ENCODE measurements around the gene ZBTB1.
"Not testable (repeated sequence)": the region's sequence is repeated elsewhere in the genome, so short reads cannot be mapped to it uniquely, and the experiment has no call there.

The ZBTB1 gene

DNA sequence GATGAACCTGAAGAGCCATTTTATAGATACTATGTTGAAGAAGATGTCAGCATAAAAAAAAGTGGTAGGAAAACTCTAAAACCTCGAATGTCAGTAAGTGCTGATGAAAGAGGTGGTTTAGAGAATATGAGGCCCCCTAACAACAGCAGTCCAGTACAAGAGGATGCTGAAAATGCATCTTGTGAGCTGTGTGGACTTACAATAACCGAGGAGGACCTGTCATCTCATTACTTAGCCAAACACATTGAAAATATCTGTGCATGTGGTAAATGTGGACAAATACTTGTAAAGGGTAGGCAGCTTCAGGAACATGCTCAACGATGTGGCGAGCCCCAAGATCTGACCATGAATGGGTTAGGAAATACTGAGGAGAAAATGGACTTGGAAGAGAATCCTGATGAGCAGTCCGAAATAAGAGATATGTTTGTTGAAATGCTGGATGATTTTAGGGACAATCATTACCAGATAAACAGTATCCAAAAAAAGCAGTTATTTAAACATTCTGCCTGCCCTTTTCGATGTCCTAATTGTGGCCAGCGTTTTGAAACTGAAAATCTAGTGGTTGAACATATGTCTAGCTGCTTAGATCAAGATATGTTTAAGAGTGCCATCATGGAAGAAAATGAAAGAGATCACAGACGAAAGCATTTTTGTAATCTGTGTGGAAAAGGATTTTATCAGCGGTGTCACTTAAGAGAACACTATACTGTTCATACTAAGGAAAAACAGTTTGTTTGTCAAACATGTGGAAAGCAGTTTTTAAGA, 18.2 kb downstream of the ZBTB1 start:
- FAIRE-seq (peak; percentile 77), DNase-seq (ENCODE audit: low spot score) (no peak)

DNA sequence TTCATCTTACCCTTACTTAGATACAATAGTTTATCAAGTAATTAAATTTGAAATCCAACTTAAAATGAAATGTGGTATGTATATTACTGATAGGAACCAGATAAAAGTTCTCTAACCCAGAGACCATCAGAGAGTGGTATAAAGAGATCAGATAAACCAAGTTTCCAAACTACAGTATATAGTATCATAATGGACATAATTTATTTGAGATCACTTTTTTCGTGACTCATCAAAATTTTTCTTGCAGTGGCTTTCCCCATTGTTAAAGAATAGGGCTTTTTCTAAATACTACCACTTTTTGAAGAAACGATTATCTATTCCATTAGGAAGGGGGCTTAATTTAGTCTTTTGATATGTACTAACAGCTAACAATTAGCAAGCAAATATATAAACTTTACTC, 20.8 kb downstream of the ZBTB1 start:
- FAIRE-seq (no peak), DNase-seq (ENCODE audit: low spot score) (no peak)

DNA sequence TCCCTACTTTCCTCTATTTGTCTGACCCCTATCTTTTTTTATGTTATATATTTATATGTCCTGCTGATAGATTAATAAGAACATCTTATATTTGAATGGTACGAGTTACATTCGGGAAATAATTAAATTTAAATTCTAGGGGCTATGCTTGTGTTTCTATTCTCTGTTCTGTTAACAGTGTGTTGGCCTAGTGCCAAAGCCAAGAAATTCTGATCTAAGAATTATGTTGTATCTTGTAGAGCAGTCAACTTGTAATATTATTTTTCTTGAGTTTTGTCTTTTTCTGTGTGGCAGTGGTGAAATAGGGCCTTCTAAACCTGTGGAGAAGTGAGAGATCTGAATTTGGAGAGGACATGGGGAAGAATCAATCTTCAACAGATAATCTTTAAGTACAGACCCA, 27.0 kb downstream of the ZBTB1 start:
- no peak for DNase-seq (ENCODE audit: low spot score)
- FAIRE-seq: no peak

DNA sequence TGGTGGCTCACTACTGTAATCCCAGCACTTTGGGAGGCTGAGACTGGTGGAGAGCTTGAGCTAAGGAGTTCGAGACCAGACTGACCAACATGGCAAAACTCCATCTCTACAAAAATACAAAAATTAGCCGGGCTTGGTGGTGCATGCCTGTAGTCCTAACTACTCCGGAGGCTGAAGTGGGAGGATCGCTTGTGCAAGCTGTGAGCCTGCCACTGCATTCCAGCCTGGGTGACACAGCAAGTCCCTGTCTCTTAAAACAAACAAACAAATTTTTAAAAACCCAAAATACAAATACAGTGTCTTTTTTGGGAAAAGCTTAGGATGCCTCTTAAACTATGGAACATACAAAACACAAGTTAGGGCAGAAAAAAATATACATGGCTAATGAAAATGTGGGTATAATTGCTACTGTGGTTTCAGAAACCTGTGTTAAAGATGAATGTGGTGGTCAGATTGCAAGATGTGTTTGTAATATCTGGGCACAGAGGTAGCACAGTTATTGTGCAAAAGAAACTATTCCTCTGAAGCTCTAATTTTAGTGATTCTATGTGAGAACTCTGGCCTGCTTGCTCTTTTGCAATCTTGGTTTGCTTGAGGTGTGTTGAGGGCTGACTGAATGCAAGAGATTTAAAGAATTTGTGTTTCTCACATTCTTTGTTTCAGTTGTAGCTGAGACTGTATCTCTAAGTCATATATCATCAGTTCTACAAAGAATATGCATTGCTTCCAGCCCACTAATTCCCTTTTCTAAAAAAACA, 32.1 kb downstream of the ZBTB1 start:
- FAIRE-seq (no peak), DNase-seq (ENCODE audit: low spot score) (no peak)

DNA sequence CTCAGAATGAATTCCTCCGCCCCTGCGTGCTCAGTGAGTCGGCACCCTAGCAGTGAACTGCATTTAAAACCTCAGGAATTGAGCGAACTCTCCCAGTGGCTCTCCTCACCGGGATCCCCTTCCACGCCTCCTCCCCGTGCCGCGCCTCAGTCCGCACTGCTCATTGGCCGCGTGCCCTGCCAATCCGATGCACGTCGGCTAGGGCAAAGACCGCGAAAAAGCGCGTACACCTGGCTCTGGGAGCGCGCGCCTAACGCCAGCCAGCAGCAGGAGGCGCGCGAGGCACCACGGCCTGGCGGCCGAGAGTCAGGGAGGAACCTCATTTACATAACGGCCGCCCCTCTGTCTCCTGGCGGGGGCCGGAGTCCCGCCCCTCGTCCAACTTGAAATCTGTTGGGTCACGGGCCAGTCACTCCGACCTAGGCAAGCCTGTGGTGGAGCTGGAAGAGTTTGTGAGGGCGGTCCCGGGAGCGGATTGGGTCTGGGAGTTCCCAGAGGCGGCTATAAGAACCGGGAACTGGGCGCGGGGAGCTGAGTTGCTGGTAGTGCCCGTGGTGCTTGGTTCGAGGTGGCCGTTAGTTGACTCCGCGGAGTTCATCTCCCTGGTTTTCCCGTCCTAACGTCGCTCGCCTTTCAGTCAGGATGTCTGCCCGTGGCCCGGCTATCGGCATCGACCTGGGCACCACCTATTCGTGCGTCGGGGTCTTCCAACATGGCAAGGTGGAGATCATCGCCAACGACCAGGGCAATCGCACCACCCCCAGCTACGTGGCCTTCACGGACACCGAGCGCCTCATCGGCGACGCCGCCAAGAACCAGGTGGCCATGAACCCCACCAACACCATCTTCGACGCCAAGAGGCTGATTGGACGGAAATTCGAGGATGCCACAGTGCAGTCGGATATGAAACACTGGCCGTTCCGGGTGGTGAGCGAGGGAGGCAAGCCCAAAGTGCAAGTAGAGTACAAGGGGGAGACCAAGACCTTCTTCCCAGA, 35.9 kb downstream of the ZBTB1 start, which contains the start of gene HSPA2:
TSS of gene HSPA2 (plus strand) at position 534 of the 995 bp plus-strand sequence. CDS start at position 643, 109 bp downstream.
- no peak for DNase-seq (ENCODE audit: low spot score)
- FAIRE-seq: peak; percentile 61

DNA sequence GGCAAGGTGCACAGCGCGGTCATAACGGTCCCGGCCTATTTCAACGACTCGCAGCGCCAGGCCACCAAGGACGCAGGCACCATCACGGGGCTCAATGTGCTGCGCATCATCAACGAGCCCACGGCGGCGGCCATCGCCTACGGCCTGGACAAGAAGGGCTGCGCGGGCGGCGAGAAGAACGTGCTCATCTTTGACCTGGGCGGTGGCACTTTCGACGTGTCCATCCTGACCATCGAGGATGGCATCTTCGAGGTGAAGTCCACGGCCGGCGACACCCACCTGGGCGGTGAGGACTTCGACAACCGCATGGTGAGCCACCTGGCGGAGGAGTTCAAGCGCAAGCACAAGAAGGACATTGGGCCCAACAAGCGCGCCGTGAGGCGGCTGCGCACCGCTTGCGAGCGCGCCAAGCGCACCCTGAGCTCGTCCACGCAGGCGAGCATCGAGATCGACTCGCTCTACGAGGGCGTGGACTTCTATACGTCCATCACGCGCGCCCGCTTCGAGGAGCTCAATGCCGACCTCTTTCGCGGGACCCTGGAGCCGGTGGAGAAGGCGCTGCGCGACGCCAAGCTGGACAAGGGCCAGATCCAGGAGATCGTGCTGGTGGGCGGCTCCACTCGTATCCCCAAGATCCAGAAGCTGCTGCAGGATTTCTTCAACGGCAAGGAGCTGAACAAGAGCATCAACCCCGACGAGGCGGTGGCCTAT, 36.8 kb downstream of the ZBTB1 start:
- FAIRE-seq: peak; percentile 69
- no peak for DNase-seq (ENCODE audit: low spot score)

DNA sequence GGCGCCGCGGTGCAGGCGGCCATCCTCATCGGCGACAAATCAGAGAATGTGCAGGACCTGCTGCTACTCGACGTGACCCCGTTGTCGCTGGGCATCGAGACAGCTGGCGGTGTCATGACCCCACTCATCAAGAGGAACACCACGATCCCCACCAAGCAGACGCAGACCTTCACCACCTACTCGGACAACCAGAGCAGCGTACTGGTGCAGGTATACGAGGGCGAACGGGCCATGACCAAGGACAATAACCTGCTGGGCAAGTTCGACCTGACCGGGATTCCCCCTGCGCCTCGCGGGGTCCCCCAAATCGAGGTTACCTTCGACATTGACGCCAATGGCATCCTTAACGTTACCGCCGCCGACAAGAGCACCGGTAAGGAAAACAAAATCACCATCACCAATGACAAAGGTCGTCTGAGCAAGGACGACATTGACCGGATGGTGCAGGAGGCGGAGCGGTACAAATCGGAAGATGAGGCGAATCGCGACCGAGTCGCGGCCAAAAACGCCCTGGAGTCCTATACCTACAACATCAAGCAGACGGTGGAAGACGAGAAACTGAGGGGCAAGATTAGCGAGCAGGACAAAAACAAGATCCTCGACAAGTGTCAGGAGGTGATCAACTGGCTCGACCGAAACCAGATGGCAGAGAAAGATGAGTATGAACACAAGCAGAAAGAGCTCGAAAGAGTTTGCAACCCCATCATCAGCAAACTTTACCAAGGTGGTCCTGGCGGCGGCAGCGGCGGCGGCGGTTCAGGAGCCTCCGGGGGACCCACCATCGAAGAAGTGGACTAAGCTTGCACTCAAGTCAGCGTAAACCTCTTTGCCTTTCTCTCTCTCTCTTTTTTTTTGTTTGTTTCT, 37.6 kb downstream of the ZBTB1 start:
- FAIRE-seq (peak; percentile 67), DNase-seq (ENCODE audit: low spot score) (no peak)

DNA sequence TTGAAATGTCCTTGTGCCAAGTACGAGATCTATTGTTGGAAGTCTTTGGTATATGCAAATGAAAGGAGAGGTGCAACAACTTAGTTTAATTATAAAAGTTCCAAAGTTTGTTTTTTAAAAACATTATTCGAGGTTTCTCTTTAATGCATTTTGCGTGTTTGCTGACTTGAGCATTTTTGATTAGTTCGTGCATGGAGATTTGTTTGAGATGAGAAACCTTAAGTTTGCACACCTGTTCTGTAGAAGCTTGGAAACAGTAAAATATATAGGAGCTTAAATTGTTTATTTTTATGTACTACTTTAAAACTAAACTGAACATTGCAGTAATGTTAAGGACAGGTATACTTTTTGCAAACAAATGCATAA, 38.2 kb downstream of the ZBTB1 start:
- FAIRE-seq (no peak), DNase-seq (ENCODE audit: low spot score) (no peak)

DNA sequence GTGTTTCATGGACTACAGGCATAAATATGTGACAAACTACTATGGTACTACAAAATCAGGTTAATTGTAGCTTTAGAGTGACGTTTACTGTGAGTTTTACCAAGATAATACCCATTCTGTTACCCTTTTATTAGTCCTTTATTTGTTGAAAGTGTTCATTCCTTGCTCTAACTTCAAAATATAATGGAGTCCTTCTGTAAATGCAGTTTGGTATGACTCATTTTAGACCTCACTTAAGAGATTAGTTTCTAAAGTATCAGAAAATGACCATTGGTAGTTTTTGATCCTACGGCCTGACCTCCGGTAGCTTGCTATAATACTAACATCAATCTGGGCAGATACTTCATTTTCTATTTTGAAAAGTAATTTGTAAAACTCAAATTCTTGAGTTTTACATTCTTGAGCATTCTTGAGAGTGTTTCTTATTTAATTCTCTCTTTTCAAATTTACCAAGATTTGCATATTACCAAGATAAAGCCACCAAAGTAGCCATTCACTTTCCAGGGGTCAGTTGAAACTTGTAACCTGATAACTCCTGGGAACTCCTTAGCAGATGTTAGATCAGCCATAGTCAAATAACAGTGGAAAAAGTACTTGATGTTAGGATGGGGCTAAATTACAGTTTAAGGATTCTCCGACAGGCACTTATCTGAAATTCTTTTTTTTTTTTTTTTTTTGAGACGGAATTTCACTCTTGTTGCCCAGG, 40.2 kb downstream of the ZBTB1 start:
- DNase-seq (ENCODE audit: low spot score) (no peak), FAIRE-seq (no peak)

DNA sequence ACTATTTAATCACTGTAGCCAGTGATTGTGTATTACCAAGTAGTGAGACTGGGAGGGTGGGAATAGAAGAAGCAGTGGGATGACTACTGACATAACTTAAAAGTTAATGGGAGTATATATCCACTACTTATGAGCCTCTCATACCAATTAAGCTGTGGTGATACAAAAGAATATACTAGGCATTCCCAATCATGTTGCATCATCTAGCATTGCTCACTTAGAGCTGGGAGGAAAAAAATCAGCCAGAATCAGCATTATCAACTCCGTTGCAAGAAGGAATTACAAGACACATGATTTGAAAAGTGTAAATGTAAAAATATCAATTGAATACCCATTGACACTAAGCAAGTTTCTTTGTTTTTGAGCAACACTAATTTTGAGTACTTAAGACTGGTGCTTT, 44.4 kb downstream of the ZBTB1 start:
- FAIRE-seq: no peak

DNA sequence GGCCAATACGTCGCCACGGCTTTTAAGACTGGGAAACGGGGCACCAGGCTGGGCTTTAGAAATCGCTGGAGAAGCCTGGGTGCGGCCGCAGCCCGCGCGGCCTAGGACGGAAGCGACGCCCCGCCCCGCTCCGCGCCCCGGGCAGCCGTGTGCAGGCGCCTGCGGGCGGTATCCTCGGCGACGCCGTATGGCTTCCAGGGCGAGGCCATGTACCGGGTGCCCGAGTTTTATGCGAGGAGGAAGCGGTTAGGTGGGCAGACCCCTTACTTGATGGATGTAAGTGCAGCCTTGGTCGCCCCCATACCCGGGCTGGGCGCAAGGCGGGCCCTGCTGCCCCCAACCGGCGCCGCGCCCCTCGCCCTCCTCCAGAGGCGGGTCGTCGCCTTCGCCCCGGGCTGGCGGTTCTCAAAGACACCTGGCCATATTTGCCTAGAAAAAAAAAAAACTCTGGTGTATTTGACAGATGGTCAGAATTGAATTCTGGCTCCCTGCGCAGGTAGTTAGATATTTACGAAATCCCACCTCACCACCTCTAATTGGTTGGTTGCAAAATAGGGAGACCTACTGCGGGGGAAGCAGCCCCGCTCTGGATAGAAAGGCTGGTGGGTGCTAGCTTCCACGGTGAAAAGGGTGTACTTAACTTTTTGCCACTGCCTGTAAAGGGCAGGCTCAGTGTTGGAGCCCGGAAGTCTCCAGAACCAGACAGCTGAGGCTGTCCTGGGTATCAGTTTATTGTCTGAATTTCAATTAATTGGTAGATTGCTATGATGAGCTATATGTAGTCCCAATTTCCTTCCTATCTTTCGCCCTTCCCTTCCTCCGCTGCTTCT, 45.4 kb downstream of the ZBTB1 start, which contains the start of gene PPP1R36:
TSS of gene PPP1R36 (plus strand) at position 171 of the 830 bp plus-strand sequence. CDS start at position 208, 37 bp downstream.
- FAIRE-seq (no peak), DNase-seq (ENCODE audit: low spot score) (no peak)

More for the DNA sequence above, 44.4 kb downstream of the ZBTB1 start:
- DNase-seq (ENCODE audit: low spot score): no peak

DNA sequence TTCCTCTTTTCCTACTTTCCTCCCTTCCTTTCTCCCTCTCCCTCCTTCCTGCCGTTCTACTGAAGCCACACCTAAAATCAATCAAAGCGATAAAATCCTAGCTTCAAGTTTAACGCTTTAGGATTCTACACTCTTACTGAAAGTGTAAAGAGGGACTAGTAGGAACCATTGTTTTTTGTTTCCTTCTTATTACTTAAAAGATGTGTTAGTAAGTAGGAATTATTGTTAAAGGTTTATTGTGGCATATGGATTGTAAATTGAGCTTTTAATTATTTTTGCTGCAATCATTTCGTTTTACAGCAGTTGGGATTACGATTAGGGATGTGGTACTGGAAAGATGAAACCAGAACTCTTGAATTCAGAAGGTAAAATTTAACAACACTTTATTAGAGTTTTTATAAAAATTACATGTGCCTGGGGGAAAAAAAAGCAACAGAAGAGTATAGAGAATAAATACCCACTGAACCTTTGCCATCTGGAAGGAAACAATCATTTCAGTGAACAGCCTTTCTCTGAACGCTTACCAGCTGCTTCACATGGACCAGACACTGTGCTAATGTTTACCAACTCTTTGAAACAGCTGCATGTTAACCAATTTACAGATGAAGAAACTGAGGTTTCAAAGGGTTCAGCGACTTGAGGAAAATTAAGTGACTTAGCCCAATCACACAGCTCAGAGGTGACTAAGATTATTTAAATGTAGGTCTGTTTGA, 46.2 kb downstream of the ZBTB1 start:
- peak; percentile 50 for FAIRE-seq
- DNase-seq (ENCODE audit: low spot score): no peak

DNA sequence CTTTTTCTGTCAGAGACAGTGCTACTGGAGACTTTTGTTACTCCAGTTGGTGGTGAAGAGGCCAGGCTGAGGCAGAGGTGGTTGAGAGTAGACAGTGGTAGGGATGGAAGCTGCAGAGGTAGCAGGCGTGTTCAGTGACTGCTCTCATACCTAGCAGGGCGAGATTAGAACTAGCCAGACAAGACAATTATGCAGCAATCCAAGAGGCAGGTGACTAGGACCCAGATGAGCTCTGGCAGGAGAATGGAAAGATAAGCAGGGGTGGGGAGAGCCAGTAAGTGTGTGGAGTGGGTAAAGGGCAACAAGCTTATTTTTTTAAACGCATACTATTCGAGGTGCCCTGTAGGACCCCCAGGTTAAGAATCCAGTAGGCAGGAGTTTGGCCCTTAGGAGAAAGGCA, 50.0 kb downstream of the ZBTB1 start:
- FAIRE-seq (peak; percentile 74), DNase-seq (ENCODE audit: low spot score) (no peak)

DNA sequence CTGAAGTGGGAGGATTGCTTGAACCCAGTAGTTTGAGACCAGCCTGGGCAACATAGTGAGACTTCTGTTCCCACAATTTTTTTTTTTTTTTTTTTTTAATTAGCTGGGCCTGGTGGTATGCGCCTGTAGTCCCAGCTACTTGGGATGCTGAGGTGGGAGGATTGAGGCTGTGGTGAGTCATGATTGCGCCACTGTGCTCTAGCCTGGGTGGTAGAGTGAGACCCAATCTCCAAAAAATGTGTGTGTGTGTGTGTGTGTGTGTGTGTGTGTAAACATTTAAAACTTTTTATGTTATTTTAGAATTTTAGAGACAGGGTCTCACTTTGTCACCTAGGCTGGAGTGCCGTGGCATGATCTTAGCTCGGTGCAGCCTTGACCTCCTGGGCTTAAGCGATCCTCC, 52.0 kb downstream of the ZBTB1 start:
- peak; percentile 55 for FAIRE-seq
- no peak for DNase-seq (ENCODE audit: low spot score)

DNA sequence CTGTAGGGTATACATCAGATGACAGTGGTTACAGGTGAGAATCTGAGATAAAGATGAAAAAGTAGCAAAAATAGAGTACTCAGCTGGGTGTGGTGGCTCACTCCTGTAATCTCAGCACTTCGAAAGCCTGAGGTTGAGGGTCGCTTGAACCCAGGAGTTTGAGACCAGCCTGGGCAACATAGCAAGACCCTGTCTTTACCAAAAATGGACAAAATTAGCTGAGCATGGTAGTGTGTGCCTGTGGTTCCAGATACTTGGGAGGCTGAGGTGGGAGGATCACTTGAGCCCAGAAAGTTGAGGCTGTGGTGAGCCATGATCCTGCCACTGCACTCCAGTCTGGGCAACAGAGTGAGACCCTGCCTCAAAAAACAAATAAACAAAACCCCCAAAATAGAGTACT, 53.6 kb downstream of the ZBTB1 start:
- FAIRE-seq; DNase-seq (ENCODE audit: low spot score): not testable (repeated sequence)

DNA sequence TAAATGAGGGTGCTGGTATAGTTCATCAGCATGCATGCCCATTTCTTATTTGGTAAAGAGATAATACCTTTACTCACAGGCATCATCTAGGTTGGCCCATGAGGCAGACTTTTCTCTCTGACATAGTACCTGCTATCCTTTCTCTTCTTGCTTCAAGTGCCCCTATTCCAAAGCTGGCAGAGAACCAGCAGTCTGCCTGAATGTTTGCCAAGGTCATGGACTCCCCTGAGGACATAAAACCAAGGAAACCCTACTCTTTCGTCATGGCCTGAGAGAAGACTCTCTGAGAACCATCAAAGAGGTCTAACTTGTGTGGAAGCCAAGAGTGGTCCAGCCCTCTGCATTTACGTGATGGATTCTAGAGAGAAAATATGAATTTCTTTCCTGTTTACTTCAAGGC, 57.1 kb downstream of the ZBTB1 start:
- no peak for FAIRE-seq

DNA sequence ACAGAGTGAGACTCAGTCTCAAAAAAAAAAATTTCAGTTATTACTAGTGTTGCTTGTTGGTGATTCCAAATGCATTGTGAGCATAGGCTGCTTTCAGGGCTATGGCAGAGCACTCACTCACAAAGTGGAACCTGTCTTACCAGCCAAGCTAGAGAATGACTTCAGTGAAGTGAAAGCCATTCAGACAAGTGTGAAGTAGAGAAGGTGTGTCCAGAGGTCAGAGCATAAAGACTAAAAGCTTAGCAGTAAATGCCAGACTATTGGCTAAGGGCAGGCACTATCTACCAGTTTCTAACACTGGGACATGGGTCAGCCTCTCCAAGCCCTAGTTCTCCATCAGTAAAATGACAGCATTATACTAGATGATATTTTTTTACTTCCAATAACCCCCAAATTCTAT, 57.9 kb downstream of the ZBTB1 start:
- no peak for DNase-seq (ENCODE audit: low spot score)
- FAIRE-seq: no peak

More for the DNA sequence above, 57.1 kb downstream of the ZBTB1 start:
- no peak for DNase-seq (ENCODE audit: low spot score)

DNA sequence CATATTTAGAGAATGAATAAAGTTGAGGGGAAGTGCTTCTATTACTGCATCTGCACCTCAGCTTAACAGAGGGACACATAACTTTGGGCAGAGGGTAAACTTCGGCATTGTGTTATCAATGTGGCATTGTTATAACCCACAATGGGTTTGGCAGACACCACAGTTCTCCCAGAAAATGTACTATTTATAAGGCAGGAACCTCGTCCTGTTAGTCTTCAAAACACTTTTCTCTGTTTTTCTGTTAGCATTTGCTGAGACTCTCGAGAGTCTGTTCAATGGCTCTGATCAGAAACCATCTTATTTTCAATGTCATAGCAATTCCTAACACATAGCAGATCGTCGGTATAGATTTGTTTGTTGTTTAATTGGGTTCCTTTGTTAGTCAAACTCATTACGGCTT, 59.1 kb downstream of the ZBTB1 start:
- DNase-seq (ENCODE audit: low spot score) (no peak), FAIRE-seq (peak; percentile 79)

Data from urothelium cell line (cell line).